ENCODE measurements around the gene SUMO2.
A peak's percentile ranks its signal among the peaks of the same experiment; 100 is the strongest.
"Not testable (repeated sequence)": the region's sequence is repeated elsewhere in the genome, so short reads cannot be mapped to it uniquely, and the experiment has no call there.

Gene SUMO2

DNA sequence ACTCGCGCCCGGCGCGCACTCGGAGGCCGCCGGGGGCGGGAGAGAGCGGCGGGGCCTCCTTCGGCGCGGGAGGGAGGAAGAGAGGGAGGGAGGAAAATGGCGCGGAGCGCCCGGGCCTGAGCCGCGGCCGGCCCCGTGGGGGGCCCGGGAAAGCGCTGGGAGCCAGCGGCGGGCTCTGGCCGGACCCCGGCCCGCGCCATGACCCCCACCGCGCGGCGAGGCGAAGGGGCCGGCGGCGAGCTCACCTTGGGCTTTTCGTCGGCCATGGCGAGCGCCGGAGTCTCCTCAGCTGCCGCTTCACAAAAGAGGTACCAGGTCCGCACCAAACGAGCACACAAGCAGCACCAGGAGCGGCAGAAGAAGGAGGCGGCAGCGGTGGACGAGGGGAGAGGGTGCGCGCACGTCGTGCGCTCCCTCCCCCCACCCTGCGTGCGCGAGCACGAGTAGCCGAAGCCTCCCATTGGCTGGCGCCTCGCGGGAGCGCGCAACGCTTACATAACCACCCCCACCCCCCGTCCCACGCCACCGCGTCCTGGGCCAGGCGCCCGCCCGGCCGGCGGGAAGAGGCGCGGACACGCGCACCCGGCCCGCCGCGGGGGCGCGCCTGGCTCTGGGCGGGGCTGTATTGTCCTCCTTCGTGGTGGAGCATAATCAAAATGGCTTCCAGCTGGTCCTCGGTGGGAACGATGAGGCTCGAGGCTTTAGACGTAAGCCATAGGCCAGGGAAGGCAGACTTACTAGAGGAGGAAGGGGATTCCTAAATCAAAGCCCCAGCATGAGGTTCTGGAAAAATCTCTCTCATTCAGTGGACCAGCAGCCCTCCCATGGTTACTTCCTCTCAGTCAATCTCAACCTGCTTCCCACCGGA is at the start of gene SUMO2:
SUMO2 (minus strand) TSS at position 391 of the 868 bp plus-strand sequence; CDS start at position 266, 125 bp downstream.
- peak; percentile 95 for DNase-seq (ENCODE audit: low spot score)

DNA sequence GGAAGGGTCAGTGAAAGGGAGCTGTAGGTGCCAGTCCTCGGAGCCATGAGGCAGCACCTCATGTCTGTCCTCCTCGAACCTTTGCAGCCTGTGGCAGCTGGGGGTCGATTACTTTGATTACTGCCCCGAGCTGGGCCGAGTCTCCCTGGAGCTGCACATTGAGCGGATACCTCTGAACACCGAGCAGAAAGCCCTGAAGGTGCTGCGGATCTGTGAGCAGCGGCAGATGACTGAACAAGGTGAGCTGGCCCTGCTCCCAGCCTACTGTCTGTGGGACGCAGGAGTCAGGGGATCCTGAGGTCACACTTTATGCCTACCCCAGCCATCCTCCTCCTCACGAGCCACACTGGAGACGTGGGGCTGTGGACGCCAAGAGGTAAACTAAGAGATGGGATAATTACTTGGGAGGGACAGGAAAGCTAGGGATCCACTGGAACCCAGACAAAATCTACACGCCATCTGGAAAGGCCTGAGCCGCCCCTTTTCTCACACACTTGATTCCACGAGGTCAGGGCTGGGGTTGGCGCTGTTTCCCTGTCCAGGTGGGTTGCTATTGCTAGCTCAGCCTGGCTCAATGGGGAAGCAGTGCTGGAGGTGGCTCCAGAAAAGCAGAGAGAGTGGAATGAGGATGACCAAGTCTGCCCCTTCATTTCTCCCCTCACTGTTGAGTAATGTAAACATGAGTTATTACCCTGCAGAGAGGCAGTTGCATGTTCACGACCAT is 49.1 kb upstream of the SUMO2 start:
- DNase-seq (ENCODE audit: low spot score): no peak

DNA sequence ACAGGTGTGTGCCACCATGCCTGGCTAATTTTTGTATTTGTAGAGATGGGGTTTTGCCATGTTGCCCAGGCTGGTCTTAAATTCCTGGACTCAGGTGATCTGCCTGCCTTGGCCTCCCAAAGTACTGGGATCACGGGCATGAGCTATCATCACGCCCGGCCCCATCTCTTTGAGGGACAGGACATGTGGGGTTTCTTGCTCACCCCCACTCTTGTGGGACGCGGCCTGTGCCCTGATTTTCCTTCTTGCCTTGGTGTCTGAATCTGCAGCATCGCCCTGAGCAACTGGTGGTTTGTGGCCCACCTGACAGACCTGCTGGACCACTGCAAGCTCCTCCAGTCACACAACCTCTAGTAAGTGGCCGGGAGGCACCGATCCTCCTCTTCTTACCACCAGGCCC is 48.3 kb upstream of the SUMO2 start:
- no peak for DNase-seq (ENCODE audit: low spot score)

DNA sequence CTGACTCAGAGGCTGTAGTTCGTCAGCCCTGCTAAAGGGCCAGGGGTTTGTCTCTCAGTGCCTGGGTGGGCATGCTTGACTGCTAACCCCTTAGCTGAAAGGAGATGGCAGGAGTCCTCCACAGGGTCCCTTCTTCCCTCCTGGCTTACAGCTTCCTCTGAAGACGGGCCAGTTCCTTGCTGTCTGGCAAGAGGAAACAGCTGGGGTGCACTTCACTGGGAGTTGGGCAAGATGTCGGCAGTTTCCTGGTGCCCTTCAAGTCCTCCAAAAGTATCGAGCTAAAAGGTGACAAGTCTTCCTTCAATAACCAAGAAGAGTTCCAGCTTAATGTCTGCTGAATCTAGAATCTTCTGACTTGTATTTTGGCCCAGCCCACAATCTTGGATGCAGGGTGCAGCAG is 46.1 kb upstream of the SUMO2 start:
- no peak for DNase-seq (ENCODE audit: low spot score)

DNA sequence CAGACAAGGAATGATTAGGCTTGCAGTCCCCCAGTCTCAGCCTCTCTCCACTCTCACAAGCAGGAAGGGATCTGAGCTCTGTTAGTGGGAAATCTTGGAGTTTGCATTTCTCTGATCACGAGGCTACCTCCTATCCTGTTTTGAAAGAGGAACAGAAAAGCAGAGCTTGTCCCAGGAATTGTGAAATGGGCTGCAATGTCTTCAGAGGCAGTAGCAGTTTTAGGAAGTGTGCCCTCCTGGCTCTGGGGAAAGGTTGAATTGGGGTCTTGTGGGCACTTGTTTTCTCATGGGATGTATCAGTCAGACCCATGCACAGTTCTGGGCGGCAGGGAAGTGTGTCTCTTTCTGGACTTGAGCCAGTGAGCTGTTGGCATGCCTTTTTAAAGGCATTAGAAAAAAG is 45.5 kb upstream of the SUMO2 start:
- no peak for DNase-seq (ENCODE audit: low spot score)

DNA sequence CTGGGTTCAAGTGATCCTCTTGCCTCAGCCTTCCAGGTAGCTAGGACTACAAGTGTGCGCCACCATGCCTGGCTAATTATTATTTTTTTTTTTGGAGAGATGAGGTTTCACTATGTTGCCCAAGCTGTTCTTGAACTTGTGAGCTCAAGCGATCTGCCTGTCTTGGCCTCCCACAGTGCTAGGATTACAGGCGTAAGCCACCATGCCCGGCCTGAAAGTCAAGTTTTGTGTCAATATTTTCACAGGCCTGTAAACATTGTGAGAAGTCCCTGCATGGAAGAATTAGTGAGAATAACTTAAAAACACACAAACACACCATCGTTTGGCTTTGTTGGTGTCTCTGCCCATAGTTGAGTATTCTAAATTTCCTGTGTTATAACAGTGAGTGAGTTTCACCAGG is 45.0 kb upstream of the SUMO2 start:
- no peak for DNase-seq (ENCODE audit: low spot score)

DNA sequence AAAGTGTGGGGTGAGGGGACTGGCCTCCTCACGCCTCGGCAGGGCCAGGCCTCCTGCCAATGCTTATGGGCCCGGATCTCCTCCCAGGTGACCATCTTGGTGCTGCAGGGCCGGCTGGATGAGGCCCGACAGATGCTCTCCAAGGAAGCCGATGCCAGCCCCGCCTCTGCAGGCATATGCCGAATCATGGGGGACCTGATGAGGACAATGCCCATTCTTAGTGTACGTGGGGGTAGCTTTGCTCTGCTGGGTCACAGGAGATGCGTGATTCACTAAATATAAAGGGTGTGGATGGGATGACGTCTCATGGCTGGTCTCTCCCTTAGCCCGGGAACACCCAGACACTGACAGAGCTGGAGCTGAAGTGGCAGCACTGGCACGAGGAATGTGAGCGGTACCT is 42.3 kb upstream of the SUMO2 start:
- DNase-seq (ENCODE audit: low spot score): no peak

DNA sequence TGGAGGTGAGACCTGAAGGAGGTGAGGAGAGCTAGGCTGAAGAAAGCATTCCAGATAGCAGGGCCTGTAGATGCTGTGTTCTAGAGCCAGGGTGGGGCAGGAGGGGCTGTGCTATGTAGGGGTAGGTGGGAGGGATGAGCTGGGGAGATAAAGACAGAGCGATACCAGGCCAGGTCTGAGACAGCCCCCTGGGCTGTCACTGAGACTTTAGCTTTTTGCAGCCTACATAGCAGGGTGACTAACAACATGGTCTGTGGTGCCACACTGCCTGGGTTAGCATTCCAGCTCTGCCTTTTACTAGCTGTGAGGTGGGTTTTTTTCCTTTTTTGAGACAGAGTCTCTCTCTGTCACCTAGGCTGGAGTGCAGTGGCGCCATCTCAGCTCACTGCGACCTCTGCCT is 37.1 kb upstream of the SUMO2 start:
- DNase-seq (ENCODE audit: low spot score): no peak

DNA sequence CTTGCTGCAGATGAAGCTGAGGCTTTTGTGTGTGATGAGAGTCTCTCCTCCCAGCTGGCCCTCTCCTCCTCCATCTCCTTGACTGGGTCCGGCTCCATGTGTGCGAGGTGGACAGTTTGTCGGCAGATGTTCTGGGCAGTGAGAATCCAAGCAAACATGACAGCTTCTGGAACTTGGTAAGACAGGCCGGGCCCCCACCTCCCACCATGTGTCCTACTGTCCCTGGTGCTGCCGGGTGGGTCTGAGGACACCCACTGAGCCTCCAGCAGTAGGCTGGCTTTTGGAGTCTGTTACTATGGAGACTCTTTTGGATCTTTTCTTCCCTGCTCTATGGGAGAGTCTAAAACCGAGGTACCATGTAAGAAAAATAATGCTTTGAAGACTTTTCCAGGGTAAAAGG is 35.4 kb upstream of the SUMO2 start:
- no peak for DNase-seq (ENCODE audit: low spot score)

DNA sequence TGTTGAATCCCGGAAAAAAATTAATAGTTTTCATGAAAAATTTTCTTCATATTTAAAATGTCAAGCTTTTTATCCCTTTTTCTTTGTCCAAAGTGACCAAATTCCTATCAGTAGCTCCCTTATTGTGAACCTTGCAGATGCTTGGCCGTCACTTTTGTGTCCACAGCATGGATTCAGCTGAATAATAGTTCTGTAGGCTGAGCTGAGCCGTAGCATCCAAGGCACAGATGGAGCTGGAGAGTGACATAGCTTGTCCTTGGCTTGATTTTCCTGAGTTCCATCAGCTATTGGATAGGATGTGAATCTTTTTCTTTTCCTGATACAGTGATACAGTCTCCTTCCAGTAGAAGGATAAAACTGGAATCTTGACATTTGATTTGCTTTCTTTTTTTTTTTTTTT is 26.3 kb upstream of the SUMO2 start:
- no peak for DNase-seq (ENCODE audit: low spot score)

DNA sequence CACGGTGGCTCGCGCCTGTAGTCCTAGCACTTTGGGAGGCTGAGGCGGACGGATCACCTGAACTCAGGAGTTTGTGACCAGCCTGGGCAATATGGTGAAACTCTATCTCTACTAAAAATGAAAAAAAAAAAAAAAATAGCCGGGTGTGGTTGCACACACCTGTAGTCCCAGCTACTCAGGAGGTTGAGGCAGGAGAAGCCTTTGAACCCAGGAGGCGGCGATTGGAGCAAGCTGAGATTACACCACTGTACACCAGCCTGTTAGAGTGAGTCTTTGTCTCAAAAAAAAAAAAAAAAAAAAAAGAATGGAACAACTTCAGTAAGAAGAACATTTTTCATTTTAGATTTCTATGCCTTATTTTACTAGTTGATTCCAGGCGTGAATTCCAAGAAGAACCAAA is 25.4 kb upstream of the SUMO2 start:
- DNase-seq (ENCODE audit: low spot score): no peak

DNA sequence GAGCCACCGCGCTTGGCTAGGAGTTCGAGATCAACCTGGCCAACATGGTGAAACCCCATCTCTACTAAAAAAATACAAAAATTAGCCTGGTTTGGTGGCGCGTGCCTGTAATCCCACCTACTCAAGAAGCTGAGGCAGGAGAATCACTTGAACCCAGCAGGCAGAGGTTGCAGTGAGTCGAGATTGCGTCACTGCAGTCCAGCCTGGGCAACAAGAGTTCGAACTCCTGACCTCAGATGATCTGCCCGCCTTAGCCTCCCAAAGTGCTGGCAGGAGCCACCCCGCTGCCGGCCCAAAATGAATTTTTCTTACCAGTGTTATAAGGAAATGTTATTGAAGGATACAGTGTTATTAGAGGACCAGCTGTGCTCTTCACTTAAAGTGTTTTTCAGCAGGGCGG is 25.0 kb upstream of the SUMO2 start:
- DNase-seq (ENCODE audit: low spot score): no peak

DNA sequence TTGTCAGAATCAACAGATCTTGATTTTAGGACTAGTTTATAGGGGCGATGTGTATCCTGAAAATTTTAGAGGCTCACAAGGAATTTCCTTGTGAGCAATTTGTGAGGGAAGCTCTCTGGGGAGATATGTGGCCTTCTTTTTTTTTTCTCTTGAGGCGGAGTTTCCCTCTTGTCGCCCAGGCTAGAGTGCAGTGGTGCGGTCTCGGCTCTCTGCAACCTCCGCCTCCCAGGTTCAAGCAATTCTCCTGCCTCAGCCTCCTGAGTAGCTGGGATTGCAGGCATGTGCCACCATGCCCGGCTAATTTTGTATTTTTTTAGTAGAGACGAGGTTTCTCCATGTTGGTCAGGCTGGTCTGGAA is 24.3 kb upstream of the SUMO2 start:
- DNase-seq (ENCODE audit: low spot score): not testable (repeated sequence)

DNA sequence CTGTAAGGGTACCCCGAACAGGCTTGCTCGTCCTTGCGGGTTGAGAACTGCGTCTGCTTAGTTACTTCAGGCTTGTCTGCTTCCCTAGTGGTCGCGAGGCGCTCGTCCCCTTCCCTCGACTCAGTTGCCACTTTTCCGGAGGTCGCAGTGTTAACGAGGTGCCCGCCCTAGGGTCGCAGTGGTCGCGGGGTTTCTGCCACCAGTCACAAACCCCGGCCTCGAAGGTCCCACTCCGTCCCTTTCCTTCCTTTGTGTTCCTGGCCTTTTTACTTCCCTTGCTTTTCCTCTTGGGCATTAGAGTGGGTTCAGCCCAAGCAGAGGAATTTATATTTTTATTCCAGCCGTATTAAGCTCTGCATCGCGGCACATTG is 23.0 kb upstream of the SUMO2 start:
- DNase-seq (ENCODE audit: low spot score): no peak

DNA sequence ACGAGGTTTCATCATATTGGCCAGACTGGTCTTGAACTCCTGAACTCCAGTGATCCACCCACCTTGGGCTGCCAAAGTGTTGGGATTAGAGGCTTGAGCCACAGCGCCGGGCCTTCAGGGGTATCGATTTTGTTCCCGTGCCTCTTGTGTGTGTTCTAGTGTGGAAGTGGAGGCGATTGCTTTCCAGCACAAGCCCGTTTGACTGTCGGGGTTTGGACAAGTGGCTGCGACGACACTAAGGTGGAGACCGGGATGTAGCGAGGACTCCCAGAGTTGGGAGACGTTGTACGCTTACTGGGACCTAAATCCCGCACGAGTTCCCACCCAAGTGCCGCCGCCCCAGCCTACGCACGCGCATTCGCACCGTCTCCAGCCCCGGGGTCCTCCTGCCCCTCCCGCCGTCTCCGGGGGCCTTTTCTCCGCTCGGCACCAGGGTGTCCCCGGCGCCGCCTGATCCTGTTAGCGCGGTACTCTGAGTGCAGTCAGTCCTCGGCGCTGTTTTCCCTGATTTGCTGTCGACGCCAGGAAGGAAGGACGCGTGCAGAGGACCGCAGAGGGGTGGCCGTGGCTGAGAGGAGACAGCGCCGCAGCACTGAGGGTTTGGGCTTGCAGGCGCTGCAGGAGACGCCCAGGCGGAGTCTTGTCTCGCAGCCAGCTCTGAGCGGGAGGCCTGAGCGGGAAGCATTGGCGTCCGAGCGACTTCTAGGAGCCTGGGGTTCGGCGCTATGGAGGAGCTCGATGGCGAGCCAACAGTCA is 22.5 kb upstream of the SUMO2 start, which contains the start of gene NUP85:
NUP85 (plus strand) TSS at position 643 of the 756 bp plus-strand sequence; CDS start at position 726, 83 bp downstream.
- DNase-seq (ENCODE audit: low spot score): peak; percentile 93

DNA sequence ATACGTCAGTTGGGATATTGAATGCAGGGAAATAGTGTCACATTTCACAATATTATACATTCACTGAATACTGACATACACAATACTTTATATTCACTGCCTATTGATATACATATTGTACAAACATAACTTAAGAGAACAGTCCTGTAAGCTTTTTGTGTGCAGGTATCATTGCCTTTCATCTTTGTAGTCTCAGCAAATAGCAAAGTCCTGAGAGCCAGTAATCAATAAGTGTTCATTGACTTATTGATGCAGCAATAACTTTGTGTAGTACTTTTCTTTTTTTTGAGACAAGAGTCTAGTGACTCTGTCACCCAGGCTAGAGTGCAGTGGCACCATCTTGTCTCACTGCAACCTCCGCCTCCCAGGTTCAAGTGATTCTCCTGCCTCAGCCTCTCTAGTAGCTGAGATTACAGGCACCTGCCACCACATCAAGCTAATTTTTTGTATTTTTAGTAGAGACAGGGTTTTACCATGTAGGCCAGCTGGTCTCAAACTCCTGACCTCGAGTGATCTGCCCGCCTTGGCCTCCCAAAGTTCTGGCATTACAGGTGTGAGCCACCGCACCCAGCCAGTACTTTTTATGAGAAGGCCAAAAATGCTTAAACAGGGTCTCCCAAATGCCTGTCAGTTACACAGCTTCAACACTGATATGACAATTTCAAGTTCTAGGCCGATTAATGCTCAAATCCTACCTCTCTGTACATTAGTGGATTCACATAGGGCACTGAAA is 17.3 kb upstream of the SUMO2 start:
- DNase-seq (ENCODE audit: low spot score): no peak

DNA sequence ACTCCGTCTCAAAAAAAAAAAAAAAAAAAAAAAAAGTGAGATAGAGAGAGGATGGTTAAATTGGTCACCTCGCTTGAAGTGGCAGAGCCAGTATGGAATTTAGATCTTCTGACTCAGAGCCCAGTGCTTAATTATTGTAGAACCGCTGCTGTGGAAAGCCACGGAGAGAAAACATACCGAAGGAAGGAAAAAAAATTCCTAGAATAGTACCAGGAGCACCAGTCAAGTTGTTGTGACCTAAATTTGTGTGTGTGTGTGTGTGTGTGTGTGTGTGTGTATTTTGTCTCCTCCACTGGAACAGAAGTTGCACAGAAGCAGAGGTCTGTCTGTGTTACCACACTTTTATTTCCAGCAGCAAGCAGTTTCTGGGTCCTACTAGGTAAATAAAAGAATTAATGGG is 12.1 kb upstream of the SUMO2 start:
- no peak for DNase-seq (ENCODE audit: low spot score)

DNA sequence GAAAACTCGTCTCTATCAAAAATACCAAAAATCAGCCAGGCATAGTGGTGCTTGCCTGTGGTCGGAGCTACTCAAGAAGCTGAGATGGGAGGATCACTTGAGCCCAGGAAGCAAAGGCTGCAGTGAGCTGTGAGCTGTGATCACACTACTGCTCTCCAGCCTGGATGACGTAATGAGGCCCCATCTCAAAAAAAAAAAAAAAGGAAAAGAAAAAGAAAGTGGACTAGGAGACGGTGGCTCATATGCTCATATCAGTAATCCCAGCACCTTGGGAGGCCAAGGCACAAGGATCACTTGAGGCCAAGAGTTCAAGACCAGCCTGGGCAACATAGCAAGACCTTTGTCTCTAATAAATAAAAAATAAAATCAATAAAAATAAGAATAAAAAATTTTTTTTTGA is 8.8 kb upstream of the SUMO2 start:
- DNase-seq (ENCODE audit: low spot score): no peak

DNA sequence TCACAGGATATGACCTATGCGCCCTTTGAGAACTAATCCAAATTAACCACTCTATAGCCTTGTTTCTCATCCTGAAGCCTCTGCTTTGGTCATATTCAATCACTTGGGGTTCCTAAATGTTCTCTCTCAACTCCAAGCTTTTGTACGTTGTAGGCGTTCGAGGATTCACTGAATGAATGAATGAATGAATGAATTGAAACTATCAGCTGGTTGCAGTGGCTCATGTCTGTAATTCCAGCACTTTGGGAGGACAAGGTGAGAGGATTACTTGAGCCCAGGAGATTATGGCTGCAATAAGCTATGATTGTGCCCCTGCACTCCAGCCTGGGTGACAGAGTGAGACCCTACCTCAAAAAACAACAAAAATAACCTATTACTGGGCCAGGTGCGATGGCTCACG is 5.9 kb upstream of the SUMO2 start:
- no peak for DNase-seq (ENCODE audit: low spot score)

DNA sequence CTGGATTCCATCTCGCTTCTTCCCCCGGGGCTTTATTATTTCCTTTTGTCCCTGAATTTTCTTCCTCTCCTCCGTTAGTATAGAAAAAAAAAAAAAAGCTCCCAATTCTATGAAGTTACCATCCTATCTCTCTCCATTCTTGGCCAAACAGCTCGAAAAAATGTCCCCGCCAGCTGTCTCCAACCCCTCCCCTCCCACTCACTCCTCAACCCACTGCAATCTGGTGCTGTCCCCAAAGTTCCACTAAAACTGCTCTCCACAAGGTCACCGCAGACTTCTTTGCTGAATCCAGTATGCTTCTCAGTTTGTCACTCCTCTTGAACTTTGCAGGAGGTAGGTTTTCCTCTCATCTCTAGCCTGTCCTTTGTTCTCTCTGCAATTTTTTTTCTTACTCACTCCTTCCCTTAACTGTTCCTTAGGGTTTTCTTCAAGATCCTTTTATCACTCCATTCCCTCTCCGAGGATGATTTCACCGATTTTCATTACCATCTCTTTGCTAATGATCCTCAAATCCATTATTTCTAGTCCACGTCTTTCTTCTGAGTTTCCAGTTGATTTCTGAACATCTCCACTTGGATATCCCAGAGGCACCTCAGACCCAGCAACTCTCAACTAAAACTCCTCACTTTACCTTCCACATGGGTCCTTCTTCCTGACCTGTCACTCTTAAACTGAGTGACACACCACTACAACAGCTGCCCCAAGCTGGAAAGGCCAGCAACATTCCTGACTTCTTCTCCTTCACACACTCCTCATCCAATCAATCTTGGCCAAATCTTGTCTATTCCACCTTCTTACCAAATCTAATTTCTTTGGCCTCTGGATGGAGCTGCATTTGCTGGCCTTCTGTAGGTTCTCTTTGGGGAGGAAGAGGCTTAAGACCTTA is 1.5 kb upstream of the SUMO2 start:
- no peak for DNase-seq (ENCODE audit: low spot score)

DNA sequence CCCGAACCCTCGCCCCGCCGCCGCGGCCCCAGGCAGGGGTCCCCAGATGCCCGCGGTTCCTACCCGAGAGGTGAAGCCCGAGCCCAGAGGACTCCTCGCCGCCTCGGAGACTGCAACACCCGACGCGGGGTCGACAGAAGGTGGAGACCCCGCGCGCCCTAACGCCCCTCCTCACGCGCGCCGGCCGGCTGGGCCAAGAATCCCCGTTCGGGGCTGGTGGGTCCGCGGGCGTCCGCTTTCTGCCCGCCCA is 515 bp downstream of the SUMO2 start:
- no peak for DNase-seq (ENCODE audit: low spot score)
